ENCODE measurements around the gene DOCK7. TPM values are rescaled to one million over a fixed set of nuclear protein-coding genes. Genes with fewer than 3 reads are reported as not detected.

The DOCK7 gene
- total and polyA plus RNA-seq, 10 donors: 3.3 to 48.3 (median 30.3) TPM

DNA sequence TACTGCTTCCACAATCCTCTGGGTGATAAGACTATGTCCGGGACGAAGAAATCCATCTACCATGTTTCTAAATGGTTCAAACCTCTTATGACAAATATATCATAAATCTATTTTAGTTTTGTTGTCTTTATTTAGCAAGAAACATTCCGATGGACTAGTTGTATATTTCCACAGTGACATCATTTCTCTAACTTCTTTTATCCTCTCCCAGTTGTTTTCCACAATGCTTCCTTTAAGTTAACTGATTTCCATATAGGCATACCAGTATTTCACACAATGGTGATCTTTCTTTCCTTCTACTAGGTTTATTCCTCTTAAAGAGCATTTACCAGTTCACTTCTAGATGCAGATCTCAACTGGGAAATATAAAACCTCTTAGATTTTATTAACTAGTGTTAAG is 206.5 kb downstream of the DOCK7 start:
- no peak for TF ChIP-seq POLR2A (IDR thresholded peaks at IDR 0.05)
- Histone ChIP-seq H3K27ac (no peak overlapping the region), H3K4me1 (peaks cover 0 to 8% (median 0%) of the 10 kb centered on the region in 6 donors), H3K4me3 (no peak overlapping the region), H3K27me3 (replicated peaks in 1 of 7) (no peaks in the 10 kb centered on the region), H3K36me3 (peaks cover 0 to 14% (median 4%) of the 10 kb centered on the region in 6 donors), H3K9me3 (no peaks in the 10 kb centered on the region)
- 82 to 93% (median 91%) methylated on average over 3 of the region's 3 CpGs for WGBS, 5 donors
- intact Hi-C loops (cut with DNase I; ENCODE audit: low total_unique reads): no loop called here
- no peak for DNase-seq

DNA sequence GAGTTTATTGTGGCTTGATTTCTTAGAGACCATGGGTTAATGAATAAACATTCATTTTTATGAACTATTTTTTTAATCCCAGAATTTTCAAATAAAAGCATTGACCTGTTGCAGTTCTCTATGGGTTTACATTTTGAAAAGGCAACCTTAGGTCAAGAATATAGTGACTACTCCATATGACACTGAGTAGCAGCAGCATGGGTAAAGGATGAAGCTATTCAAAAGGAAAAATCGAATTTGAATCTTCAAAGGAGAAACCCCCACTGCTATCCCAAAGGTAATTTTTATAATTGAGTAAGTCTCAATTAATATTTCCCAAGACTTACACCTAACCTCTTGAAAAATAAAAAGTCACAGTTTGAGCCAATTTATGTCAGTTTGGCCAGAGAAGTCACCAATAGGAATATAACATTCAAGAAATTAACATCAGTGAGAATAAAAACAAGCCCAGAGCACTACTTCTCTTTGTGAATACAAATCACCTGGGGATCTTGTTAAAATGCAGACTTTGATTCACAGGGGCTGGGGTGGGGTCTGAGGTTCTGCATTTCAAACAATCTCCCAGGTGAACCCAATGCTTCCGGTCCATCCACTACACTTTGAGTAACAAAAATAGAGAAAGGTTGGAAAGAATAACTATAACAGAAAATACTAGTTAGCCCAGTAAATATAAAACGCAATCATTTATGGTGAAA is 211.5 kb downstream of the DOCK7 start:
- Histone ChIP-seq H3K27me3 (replicated peaks in 1 of 7) (no peaks in the 10 kb centered on the region), H3K36me3 (peaks cover 0 to 58% (median 27%) of the 10 kb centered on the region in 6 donors), H3K4me3 (no peak overlapping the region), H3K4me1 (no peaks in the 10 kb centered on the region), H3K9me3 (no peaks in the 10 kb centered on the region), H3K27ac (no peak overlapping the region)
- 87 to 93% (median 89%) methylated on average over 3 of the region's 3 CpGs for WGBS, 5 donors
- no peak for DNase-seq
- no peak for TF ChIP-seq POLR2A (IDR thresholded peaks at IDR 0.05)
- TF ChIP-seq, protein P1, sequence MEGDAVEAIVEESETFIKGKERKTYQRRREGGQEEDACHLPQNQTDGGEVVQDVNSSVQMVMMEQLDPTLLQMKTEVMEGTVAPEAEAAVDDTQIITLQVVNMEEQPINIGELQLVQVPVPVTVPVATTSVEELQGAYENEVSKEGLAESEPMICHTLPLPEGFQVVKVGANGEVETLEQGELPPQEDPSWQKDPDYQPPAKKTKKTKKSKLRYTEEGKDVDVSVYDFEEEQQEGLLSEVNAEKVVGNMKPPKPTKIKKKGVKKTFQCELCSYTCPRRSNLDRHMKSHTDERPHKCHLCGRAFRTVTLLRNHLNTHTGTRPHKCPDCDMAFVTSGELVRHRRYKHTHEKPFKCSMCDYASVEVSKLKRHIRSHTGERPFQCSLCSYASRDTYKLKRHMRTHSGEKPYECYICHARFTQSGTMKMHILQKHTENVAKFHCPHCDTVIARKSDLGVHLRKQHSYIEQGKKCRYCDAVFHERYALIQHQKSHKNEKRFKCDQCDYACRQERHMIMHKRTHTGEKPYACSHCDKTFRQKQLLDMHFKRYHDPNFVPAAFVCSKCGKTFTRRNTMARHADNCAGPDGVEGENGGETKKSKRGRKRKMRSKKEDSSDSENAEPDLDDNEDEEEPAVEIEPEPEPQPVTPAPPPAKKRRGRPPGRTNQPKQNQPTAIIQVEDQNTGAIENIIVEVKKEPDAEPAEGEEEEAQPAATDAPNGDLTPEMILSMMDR (IDR thresholded peaks at IDR 0.05 in 8 of 11, conservative IDR thresholded peaks at IDR 0.05 in 3 of 11): no peak
- TF ChIP-seq POLR2AphosphoS5 (IDR thresholded peaks at IDR 0.05): no peak
- intact Hi-C loops (cut with DNase I; ENCODE audit: low total_unique reads): no loop called here

DNA sequence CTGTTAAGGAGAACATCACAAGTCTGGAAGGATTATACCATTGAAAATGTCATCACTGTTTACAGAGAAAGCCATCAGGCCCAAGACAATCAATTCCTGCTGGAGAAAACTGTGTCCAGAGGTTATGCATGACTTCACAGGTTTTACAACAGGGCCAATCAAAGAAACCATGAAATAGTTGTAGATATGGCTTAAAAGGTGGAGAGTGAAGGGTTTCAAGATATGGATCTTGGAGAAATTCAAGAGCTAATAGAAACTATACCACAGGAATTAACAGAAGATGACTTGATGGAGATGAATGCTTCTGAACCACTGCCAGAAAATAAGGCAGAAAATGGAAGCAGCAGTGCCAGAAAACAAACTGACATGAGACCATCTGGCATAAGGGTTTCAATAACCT is 221.1 kb downstream of the DOCK7 start:
- no peak overlapping the region for H3K4me3 ChIP-seq
- no peaks in the 10 kb centered on the region for H3K4me1 ChIP-seq
- TF ChIP-seq, protein P1 (IDR thresholded peaks at IDR 0.05 in 8 of 11, conservative IDR thresholded peaks at IDR 0.05 in 3 of 11): no peak
- TF ChIP-seq POLR2A (IDR thresholded peaks at IDR 0.05): no peak
- no peak for TF ChIP-seq POLR2AphosphoS5 (IDR thresholded peaks at IDR 0.05)
- peaks cover 0 to 28% (median 22%) of the 10 kb centered on the region in 8 donors for H3K9me3 ChIP-seq
- no peak for DNase-seq
- intact Hi-C loops (cut with DNase I; ENCODE audit: low total_unique reads): no loop called here
- H3K36me3 ChIP-seq: peaks cover 3 to 76% (median 25%) of the 10 kb centered on the region in 6 donors
- H3K27me3 ChIP-seq (replicated peaks in 1 of 7): no peaks in the 10 kb centered on the region
- no peak overlapping the region for H3K27ac ChIP-seq

DNA sequence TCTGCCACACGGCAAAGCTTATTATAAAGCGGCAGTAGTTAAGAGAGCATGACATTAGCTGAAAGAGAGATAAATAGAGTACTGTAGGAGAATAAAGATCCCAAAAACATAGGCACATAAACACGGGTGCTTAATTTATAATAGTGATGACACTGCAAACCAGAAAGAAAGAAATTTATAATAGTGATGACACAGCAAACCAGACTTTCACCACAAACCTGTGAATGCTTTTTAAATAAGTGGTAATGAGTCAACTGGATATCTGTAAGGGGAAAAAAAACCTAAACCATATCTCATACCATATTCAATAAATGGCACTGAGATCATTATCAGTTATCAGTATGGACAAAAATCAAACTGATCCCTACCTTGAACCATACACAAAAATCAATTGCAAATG is 225.8 kb downstream of the DOCK7 start:
- no peaks in the 10 kb centered on the region for H3K27me3 ChIP-seq (replicated peaks in 1 of 7)
- H3K27ac ChIP-seq: no peak overlapping the region
- peaks cover 0 to 41% (median 10%) of the 10 kb centered on the region in 6 donors for H3K36me3 ChIP-seq
- H3K9me3 ChIP-seq: peaks cover 0 to 9% (median 2%) of the 10 kb centered on the region in 8 donors
- H3K4me3 ChIP-seq: no peak overlapping the region
- no peak for DNase-seq
- TF ChIP-seq POLR2AphosphoS5 (IDR thresholded peaks at IDR 0.05): no peak
- no peak for TF ChIP-seq POLR2A (IDR thresholded peaks at IDR 0.05)
- TF ChIP-seq, protein P1 (IDR thresholded peaks at IDR 0.05 in 8 of 11, conservative IDR thresholded peaks at IDR 0.05 in 3 of 11): no peak
- H3K4me1 ChIP-seq: no peaks in the 10 kb centered on the region
- intact Hi-C loops (cut with DNase I; ENCODE audit: low total_unique reads): no loop called here
- WGBS, 5 donors: 74 to 84% (median 79%) methylated on average over 3 of the region's 3 CpGs
